HG02981 (cell line): ENCODE results near the gene ZBTB46.

ENCODE experiments used
- ATAC-seq: cut with Tn5 transposase; IDR thresholded peaks from one replicate; pipeline ENCODE4 v1.9.1; 2021; ENCODE audit warnings: mild to moderate bottlenecking, moderate library complexity; ENCODE audit not compliant: unreplicated experiment

ZBTB46 gene

DNA sequence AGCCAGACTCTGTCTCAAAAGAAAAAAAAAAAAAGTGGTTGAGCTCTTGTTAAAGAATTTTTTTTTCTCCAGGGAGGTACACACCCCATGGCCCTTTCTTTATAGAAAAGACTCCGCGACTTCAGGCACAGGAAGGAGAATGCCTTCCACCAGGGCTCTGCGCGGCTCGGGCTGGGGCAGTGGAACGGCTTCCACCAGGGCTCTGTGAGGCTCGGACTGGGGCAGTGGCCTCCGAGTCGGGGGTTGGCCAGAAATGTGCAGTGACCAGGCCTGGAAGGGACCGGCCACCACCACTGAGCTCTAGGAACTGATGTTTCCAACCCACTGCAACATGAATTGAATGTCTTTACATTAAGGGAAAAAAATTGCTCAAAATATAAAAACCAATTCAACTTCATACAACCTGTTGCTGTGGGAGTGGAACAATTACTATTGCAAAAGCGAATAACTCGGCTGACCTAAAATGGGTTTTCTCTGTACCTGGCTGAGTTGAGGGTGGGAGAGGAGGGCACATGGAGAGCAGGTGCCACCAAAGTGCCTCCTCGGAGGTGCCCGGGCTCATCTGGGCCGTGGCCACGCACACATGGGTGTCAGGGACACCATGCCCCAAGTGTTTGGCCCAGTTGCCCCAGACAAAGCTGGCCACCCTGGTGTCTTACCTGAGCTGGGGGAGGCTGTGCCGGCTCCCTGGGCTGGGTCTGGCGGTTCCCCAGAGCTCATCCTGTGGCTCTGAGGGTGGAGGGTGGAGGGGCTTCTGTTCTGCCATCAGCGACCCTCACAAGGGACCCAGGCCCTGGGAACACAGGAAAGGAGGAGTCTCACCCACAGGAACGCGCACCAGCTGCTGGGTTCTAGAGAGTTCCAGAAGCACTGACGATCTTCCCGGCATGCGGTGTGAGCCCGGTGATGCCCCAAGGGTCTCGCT lies 62.2 kb downstream of the ZBTB46 start:
- no peak for ATAC-seq

DNA sequence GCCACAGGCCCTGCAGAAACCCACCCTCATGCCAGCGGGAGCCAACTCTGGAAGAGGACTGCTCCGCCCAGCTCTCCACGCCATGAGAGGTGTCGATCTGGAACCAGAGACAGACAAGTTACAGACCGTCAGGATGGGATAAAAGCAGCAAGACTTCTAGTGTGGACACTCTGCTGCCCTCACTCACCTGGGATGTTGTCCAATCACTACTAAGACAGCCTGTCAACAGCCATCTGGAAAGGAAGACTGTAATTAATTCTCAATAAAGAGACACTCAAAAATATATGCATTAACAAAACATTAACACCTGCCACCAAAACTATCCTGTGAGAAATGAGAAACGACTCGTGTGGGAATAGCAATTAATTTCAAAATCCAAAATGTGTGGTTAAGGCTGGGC lies 63.2 kb downstream of the ZBTB46 start:
- no peak for ATAC-seq

DNA sequence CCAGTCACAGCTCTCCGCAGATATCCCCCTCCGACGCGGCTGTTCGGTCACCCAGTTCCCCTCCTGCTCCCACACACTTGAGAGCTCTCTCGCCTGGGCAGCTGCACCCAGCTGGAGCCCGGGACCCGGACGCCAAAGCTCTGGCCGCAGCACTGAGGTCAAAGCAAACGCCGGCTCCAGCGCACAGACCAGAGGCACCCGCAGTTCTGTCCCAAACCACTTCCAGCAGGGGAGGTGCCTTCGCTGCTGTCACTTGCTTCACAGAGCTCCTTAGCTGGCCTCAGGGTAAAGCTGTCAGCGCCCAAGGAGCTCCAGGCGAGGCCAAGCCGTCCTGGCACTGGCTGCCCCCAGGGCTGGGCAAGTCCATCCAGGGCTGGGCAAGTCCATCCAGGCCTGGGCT lies 63.6 kb downstream of the ZBTB46 start:
- no peak for ATAC-seq

DNA sequence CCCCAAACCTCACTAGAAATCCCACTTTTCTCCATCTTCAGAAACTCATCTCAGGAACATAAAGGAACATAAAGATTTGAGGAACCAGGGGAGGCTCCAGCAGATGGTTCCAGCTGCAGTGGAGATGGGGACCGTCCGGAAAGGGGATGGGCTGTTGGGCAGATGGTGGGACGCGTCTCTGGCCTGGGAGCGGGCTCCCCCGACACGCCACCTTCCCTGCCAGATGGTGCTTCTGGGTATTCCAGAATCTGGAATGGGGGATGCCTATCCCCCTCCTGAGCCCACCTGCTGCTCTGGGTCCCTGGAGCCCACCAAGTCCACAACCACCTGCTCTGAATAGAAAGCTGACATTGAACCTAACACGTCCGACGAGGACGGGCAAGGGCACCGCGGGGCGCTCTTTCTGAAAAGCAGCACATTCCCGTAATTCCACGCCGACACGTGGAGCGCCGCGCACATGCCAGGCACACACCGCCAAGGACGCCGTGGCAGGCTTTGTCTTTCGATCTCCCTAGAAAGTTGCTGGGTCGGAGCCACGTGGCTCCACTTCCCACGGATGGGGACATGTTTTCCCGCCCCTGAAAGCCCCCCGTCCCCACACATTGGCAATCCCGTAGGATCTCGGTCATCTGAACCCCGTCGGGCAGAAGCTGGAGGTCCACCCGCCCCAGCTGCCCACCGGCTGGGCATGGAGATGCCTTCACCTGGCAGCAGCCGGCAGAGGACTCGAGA lies 64.2 kb downstream of the ZBTB46 start:
- no peak for ATAC-seq

DNA sequence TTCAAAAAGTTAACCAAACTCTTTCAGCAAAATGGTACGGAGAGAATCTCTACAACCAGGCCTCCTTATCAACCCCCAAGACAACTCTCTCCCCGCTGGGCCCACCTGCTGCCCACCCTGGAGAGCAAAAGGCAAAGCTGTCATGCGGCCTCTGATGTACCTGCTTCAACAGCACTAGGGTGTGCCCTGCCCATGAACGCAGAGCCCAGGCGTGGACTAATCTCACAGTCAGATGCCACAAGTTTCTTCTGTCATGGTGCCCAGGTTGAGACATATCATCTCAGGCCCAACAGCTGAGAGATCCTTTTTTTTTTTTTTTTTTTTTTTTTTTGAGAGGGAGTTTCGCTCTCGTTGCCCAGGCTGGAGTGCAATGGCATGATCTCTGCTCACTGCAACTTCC lies 65.2 kb downstream of the ZBTB46 start:
- no peak for ATAC-seq

DNA sequence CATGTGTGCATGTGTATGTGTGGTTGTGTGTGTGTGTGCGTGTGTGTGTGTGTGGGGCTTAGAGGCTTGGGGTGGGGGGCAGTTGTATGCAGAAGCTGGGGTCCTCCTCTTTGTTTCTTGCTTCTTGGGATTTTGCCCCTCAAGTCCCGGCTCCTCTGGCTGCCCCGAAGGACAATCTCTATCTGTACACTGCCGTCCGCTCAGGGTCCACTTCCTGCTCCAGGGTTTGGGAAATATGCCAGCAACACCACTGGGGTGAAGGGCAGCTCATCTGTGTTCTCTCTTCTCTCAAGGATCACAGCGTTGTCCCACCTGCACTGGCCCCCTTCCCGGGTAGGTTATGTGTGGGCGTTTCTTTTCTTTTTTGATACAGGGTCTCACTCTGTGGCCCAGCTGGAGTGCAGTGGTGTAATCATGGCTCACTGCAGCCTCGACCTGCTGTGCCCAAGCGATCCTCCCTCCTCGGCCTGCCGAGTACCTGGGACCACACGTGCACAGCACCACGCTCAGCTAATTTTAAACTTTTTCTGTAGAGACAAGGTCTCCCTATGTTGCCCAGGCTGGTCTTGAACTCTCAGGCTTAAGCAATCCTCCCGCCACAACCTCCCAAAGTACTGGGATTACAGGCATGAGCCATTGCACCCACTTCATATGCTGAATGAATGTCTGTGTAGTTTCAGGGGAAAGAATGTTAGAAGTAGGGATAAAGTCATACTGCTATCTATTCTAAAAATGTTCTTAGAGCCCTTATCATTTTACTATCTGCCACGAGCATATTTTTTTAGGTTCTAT lies 65.8 kb downstream of the ZBTB46 start:
- no peak for ATAC-seq

DNA sequence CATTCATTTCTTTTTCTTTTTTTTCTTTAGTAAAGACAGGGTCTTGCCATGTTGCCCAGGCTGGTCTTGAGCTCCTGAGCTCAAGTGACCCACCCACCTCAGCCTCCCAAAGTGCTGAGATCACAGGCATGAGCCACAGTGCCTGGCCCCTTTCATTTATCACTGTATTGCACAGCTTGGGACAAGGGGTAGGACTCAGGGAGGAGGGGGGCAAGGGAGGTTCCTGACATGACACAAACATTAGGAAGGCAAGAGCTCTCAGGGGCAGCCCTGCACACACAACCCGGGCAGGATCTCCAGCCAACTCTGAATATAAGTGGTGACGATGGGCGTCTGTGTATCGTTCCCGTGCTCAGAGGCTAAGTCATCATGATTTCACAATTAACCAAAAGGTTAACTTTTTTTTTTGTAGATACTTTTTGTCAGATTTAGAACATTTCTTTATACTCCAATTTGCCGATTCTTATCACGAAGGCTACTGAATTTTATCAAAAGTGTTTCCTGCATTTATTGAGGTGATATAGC lies 71.6 kb downstream of the ZBTB46 start:
- no peak for ATAC-seq

DNA sequence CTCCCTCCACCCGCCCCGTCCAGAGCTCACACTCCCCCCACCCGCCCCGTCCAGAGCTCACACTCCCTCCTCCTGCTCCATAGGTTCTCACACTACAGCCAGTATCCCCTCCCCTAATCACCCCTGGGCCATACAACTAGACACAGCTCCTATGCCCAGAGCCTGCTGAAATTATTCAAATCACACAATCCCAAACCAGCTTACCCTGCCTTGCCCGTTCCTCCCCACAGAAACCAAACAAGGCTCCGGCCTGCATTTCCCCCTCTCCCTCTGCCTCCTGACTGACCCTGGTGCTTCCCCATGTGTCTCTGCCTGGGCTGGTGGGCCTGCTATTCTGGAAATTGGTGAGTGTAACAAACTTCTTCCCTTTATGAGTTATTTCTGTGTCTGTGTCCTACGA lies 72.9 kb downstream of the ZBTB46 start:
- ATAC-seq, result no peak

DNA sequence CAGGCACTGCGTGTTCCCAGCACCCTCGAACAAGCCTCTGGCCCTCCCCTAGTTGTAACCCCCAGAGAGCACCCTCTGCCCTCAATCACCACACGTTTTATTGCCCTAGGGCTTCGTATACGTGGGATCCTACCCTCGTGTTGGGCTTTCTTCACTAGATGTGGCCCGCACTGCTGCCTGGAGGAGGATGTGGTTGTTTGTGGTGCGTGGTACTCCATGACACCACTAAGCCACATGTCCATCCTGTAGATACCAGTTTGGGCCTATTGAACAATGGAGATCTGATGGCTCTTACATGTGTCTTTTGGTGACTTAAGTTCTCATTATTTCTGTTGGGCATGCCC lies 74.4 kb downstream of the ZBTB46 start:
- no peak for ATAC-seq

DNA sequence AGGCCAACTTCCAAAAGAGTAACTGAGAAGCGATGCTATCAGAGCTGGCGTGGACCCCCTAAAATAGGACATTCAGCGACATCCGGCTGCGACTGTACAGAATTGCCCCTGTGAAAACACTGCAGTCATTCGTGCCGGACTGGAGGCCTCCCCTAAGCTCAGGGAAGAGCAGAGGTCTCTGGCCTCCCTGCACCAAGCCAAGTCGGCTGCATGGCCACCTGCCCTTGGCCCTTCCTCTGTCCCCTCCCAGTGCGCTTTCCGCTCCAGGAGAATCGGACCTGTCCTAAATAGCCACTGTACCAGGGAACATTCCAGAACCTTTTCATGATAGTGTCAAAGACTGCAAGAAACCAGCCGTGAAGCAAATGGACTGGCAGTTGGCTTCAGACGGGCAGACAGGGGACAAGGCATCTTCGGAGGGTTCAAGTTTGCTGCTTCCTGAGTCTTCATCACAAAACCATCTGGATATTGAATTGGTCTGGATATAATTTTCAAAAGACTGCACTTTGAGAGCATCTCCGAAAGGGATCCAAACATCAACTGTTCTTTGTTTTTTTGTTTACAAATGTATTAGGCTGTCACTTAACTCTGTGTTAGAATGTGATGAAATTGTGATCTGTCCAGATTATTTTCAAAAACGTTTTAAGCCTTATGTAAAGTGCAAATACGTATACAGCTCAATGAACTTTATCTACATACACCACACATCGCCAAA lies 75.0 kb downstream of the ZBTB46 start:
- no peak for ATAC-seq

DNA sequence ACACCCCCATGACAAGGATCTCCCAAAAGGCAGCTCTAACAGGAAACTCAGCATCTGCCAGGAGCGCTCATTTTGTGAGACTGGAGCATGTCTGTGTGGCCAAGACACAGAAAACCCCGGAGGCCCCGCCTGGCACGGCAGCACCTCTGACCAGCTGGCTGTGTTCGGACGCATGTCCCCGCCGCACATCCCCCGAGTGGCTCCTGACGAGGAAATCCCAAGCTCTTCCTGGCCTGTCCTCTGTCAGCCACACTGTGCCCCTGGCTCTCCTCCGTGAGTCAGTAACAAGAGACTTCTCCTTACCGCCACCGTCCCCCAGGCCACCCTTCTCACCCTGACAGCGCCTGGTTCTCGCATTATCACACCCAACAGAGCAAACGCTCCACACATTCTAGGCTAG lies 77.1 kb downstream of the ZBTB46 start:
- no peak for ATAC-seq

DNA sequence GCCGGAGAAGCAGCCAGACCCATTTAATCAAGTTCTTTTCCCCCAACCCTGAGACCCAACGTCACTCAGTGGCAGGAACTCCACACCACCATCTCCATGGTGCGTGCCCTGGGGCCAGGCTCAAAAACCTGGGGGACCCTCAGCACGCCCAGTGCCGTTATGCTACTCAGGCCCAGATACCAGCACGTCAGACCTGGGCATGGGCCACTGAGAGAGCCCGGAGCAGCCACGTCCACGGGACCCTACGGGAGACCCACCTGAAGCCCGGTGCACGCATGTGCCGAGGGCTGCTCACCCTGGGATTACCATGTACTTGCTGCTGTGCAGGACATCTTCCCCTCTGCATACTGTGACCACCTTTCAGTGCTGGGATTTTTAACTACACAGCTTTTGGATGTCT lies 77.7 kb downstream of the ZBTB46 start:
- ATAC-seq, result no peak

DNA sequence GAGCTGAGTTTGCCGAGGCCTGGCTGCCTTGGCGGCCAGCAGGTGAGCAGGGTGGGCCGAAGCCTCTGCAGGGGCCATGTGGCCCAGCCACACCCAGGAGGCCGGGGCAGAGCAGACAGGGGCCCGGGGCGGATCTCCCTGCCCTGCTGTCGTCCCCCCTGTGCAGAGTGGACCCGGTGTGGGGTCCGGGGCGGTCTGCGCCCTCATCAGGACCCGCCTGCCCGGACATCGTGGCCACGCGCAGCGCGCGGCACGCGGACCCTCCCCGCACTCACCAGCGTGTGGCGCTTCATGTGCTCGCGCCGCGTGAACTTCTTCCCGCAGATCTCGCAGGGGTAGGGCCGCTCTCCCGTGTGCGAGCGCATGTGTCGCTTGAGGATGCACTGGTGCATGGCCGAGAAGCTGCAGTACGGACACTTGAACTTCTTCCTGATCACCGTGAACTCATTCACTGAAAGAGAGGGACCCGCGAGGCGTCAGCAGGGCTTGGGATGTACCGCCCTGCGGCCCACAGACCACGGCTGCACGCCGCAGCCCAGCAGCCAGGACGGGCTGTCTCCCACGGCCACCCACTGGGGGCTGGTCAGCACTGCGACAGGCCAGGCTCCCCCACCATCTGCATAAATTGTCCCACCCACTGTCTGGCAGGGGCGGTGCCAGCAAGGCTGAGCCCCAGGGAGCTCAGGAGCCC lies 78.5 kb downstream of the ZBTB46 start:
- no peak for ATAC-seq

DNA sequence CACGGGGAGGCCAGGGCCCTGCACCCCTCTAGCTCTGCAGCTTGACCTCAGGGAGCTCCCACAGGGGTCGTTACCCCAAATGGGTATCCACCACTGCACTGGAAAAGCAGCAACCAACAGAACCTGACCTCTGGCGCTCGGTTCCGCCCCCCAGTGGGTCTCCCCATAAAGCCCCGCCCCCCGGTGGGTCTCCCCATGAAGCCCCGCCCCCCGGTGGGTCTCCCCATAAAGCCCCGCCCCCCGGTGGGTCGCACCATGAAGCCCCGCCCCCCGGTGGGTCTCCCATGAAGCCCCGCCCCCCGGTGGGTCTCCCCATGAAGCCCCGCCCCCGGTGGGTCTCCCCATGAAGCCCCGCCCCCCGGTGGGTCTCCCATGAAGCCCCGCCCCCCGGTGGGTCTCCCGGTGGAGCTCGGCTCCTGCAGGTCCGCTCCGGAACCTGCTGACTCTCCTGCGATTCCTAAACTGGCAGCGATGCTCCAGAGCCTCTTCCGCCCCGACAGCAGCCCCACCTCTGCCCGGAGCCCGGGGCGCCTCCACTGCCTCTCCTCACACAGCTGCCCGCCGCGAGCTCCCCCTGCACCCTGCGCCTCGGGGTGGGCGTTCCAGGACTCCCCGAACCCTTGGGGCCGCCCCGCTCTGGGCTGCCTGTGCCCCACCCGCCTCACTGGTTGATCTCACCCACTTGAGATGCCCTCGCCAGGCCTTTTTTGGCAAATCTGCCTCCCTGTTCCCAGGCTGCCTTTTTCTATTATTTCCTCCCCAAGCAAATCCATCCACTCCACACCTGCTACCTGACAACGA lies 79.4 kb downstream of the ZBTB46 start:
- no peak for ATAC-seq

DNA sequence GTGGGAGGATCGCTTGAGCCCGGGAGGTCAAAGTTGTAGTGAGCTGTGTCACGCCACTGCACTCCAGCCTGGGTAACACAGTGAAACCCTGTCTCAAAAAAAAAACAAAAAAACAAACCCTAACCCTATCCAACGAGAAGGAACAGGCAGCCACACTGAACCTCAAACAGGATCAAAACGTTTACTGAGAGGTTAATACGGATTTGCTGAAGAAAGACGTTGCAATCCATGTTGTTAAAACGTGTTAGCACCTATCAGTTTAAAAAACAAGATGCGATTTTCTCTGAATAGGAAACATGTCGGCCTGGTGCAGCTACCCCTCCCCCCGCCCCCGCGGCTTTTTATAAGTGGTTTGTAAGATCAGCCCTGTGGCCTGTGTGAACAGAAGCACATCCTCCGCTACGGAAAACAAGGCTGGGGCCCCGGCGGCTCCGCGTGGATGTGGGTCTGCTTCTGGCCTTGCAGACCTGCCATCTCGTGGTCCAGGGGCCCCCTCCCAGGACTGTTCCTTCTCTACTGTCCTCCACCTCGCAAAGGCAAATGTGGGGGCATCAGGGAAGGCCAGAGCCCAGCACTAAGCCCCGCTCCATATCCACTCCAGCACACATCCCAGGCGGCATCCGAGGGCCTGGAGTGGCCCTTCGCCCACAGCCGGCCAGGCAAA lies 80.1 kb downstream of the ZBTB46 start:
- ATAC-seq, result no peak

DNA sequence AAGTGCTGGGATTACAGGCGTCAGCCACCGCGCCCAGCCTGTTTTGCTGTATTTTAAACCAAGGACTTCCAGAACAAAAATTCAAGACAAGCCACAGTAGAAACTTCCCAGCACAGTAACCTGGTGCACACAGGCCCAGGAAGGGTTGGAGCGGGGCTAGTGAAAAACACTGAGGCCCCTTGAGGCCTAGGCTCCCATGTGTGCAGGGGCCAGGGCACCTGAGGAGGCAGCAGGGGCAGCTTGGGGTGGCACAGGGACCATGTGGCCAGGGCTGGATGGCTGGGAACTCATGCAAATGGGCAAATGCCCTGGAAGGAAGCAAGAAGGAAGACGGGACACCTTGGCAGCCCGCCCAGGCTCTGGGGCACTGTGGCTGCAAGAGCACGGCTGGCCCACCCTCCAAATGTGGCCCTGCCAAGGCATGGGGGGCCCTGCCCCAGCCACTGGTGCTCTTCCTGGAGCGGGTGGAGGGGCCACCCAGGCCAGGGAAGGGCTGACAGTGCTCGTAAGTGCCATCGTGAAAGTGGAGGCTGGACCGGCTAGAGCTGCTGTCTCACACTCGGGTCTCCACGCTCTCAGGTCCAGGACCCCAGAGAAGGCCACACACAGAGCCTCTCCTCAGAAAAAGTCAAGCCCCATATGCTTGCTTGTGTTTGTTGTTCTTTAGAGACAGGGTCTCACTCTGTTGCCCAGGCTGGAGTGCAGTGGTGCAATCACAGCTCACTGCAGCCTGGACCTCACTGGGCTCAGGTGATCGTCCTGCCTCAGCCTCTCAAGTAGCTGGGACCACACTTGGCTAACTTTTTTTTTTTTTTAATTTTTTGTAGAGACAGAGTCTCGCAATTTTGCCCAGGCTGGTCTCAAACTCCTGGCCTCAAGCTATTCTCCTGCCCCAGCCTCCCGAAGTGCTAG lies 81.2 kb downstream of the ZBTB46 start:
- no peak for ATAC-seq

DNA sequence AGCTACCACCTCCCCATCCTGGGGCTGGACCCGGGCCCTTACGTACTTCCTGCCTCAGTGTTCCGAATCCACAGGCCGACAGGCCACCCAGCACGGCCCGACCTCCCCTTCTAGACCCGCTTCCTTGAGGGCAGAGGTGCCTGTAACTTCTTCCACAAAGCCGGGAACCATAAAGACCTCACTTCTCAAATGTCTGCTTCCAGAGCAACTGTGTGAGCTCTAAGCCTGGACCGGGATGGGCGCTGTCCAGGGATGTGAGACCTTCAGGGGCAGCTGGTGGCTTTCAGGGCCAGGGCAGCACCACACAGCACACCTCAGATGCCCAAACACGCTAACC lies 82.2 kb downstream of the ZBTB46 start:
- no peak for ATAC-seq
